ENCODE data around the gene MOBP.

The MOBP gene

DNA sequence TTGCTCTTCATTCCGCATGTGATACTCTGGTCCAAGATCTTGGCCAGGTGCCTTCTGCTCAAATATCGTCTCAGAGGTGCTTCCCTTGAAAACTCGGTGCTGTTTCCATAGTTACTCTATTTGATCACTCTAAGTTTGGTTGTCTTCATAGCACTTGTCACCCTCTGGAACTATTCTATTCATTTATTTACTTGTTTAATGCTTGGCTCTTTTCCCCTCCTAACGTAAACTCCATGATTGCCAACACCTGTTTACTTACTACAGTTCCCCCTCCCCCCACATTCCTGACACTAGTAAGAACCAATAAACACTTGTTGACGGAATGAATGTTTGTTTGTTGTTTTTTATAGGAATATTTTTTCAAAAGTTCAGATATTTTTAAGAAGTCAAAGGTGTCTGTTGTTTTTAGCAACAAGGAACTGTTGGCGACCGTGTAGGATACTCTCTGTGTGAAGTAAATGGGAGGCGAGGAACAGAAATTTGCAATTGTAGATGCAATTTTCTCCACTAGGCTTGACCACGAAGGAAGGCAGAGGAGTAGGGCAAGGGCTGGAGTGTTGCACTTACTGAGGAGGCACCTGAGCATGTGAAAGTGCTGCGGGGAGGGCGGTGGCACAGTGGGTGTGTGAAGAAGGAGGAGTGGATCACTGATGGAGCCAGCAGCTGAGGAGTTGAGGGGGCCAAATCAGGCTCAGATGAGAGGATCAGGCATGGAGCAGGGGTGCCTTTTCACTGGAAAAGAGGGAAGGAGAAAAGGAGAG lies 48.4 kb downstream of the MOBP start:
- DNase-seq, result no peak
- Histone ChIP-seq H3K27me3 (ENCODE audit: insufficient read depth, low read depth, severe bottlenecking) (no peaks in the 10 kb centered on the region), H3K4me3 (ENCODE audit: low read depth, low read length) (no peak overlapping the region), H3K36me3 (no peaks in the 10 kb centered on the region), H3K27ac (no peak overlapping the region), H3K9me3 (ENCODE audit: severe bottlenecking) (no peaks in the 10 kb centered on the region)
- TF ChIP-seq, protein P1, sequence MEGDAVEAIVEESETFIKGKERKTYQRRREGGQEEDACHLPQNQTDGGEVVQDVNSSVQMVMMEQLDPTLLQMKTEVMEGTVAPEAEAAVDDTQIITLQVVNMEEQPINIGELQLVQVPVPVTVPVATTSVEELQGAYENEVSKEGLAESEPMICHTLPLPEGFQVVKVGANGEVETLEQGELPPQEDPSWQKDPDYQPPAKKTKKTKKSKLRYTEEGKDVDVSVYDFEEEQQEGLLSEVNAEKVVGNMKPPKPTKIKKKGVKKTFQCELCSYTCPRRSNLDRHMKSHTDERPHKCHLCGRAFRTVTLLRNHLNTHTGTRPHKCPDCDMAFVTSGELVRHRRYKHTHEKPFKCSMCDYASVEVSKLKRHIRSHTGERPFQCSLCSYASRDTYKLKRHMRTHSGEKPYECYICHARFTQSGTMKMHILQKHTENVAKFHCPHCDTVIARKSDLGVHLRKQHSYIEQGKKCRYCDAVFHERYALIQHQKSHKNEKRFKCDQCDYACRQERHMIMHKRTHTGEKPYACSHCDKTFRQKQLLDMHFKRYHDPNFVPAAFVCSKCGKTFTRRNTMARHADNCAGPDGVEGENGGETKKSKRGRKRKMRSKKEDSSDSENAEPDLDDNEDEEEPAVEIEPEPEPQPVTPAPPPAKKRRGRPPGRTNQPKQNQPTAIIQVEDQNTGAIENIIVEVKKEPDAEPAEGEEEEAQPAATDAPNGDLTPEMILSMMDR (IDR thresholded peaks at IDR 0.05; ENCODE audit: low read depth, low read length), result no peak

DNA sequence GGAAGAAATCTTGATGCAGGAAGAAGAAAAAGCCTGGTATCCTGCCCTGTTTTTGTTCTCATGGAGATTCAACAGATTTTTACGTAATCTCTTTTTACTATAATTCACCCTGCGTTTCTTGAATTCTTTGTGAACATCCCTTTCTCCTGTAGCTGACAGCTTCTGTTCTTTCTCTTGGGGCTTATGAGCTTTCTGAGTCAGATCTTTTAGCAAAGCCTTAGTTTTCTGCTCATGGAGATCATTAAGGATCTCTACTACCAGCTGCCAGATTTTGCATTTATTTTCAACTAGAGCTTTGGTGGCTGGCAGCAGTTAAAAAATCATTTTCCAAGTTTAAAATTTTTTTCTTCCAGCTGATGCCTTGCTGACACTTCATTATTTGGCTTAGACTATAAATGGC lies 51.6 kb downstream of the MOBP start:
- H3K27me3 ChIP-seq (ENCODE audit: insufficient read depth, low read depth, severe bottlenecking), result no peaks in the 10 kb centered on the region
- H3K36me3 ChIP-seq, result no peaks in the 10 kb centered on the region
- H3K27ac ChIP-seq, result no peak overlapping the region
- TF ChIP-seq, protein P1 (IDR thresholded peaks at IDR 0.05; ENCODE audit: low read depth, low read length), result no peak
- no peaks in the 10 kb centered on the region for H3K9me3 ChIP-seq (ENCODE audit: severe bottlenecking)
- H3K4me3 ChIP-seq (ENCODE audit: low read depth, low read length), result no peak overlapping the region
- DNase-seq, result no peak

GRCh38 chr3:39519554-39520288 lies 52.2 kb downstream of the MOBP start:
- H3K4me3 ChIP-seq (ENCODE audit: low read depth, low read length), result no peak overlapping the region
- no peaks in the 10 kb centered on the region for H3K36me3 ChIP-seq
- H3K27me3 ChIP-seq (ENCODE audit: insufficient read depth, low read depth, severe bottlenecking), result no peaks in the 10 kb centered on the region
- TF ChIP-seq, protein P1 (IDR thresholded peaks at IDR 0.05; ENCODE audit: low read depth, low read length), result no peak
- H3K27ac ChIP-seq, result no peak overlapping the region
- H3K9me3 ChIP-seq (ENCODE audit: severe bottlenecking), result no peaks in the 10 kb centered on the region
- no peak for DNase-seq

GRCh38 chr3:39521456-39521855 lies 54.0 kb downstream of the MOBP start:
- no peaks in the 10 kb centered on the region for H3K36me3 ChIP-seq
- DNase-seq, result no peak
- H3K27me3 ChIP-seq (ENCODE audit: insufficient read depth, low read depth, severe bottlenecking), result no peaks in the 10 kb centered on the region

GRCh38 chr3:39524107-39524506 lies 56.6 kb downstream of the MOBP start:
- Histone ChIP-seq H3K4me3 (ENCODE audit: low read depth, low read length) (no peak overlapping the region), H3K36me3 (no peaks in the 10 kb centered on the region), H3K27me3 (ENCODE audit: insufficient read depth, low read depth, severe bottlenecking) (no peaks in the 10 kb centered on the region), H3K9me3 (ENCODE audit: severe bottlenecking) (no peaks in the 10 kb centered on the region), H3K27ac (no peak overlapping the region)
- TF ChIP-seq, protein P1 (IDR thresholded peaks at IDR 0.05; ENCODE audit: low read depth, low read length), result no peak
- DNase-seq, result no peak

More at GRCh38 chr3:39521456-39521855, 54.0 kb downstream of the MOBP start:
- Histone ChIP-seq H3K4me3 (ENCODE audit: low read depth, low read length) (no peak overlapping the region), H3K27ac (no peak overlapping the region), H3K9me3 (ENCODE audit: severe bottlenecking) (no peaks in the 10 kb centered on the region)
- TF ChIP-seq, protein P1 (IDR thresholded peaks at IDR 0.05; ENCODE audit: low read depth, low read length), result no peak

Data from WERI-Rb-1 (cell line).